GM13976 (cell line): Measurements from ENCODE around the gene CCRL2.

Experiments
- DNase-seq: peaks from one replicate; pipeline ENCODE4 v3.0.0; 2012; ENCODE audit warnings: low spot score
- CTCF ChIP-seq: IDR thresholded peaks from 2 replicates; pipeline ENCODE4 v1.5.1; 2012; ENCODE audit warnings: borderline replicate concordance, mild to moderate bottlenecking; ENCODE audit not compliant: insufficient read depth; ENCODE audit errors: extremely low read depth, missing control alignments, control extremely low read depth
- in situ Hi-C: fragments of 300-500 bp; cut with MboI; formaldehyde crosslinking; loops from one replicate; pipeline ENCODE4 v1.12.0; 2022; ENCODE audit warnings: low sequenced_read_pairs, mixed read lengths, inconsistent platforms; ENCODE audit not compliant: unreplicated experiment

CCRL2 gene

GRCh38 chr3:46456118-46456517, 49.1 kb downstream of the CCRL2 start:
- DNase-seq: peak; percentile 8
- in situ Hi-C loops: no loop called here

More at GRCh38 chr3:46456118-46456517, 49.1 kb downstream of the CCRL2 start:
- no peak for TF ChIP-seq CTCF
